Mesenchymal stem cell (in vitro differentiated cells and primary cell): ENCODE data around the gene ERICH6B.

ENCODE experiments used
- DNase-seq: peaks from one replicate; pipeline ENCODE4 v3.0.0-alpha.2; 2013
- H2AFZ ChIP-seq: one replicate; pipeline ENCODE4 v1.6.1; 2013; ENCODE audit warnings: low read depth, mild to moderate bottlenecking, control low read depth, inconsistent platforms, low read length, moderate library complexity
- H2AK5ac ChIP-seq: 2 replicates; pipeline ENCODE4 v1.6.1; 2013; ENCODE audit warnings: low read length, moderate library complexity, mild to moderate bottlenecking, inconsistent platforms; ENCODE audit not compliant: severe bottlenecking
- H2BK120ac ChIP-seq: one replicate; pipeline ENCODE4 v1.6.1; 2013; ENCODE audit warnings: low read depth, mild to moderate bottlenecking, inconsistent platforms, low read length, moderate library complexity
- H2BK12ac ChIP-seq, 2 experiments: one replicate each; pipeline ENCODE4 v1.6.1; 2013; ENCODE audit warnings: inconsistent platforms in 2 of 2, low read length in 2 of 2, mild to moderate bottlenecking in 2 of 2, moderate library complexity in 2 of 2, control low read depth in 1 of 2
- H2BK15ac ChIP-seq: one replicate; pipeline ENCODE4 v1.6.1; 2013; ENCODE audit warnings: mild to moderate bottlenecking, low read depth, inconsistent platforms; ENCODE audit not compliant: poor library complexity, severe bottlenecking
- H2BK5ac ChIP-seq: 2 replicates; pipeline ENCODE4 v1.6.1; 2013; ENCODE audit warnings: low read depth, mild to moderate bottlenecking, low read length, control low read depth, inconsistent platforms; ENCODE audit not compliant: poor library complexity, severe bottlenecking
- H3K14ac ChIP-seq, 2 experiments: one replicate each; pipeline ENCODE4 v1.6.1; 2013; ENCODE audit warnings: inconsistent platforms in 2 of 2, low read length in 2 of 2, control low read depth in 1 of 2, mild to moderate bottlenecking in 1 of 2, moderate library complexity in 1 of 2
- H3K18ac ChIP-seq, 2 experiments: one replicate each; pipeline ENCODE4 v1.6.1; 2013; ENCODE audit warnings: inconsistent platforms in 2 of 2, low read length in 2 of 2, control low read depth in 1 of 2, low read depth in 1 of 2, mild to moderate bottlenecking in 1 of 2
- H3K23ac ChIP-seq, 2 experiments: one replicate each; pipeline ENCODE4 v1.6.1; 2013; ENCODE audit warnings: inconsistent platforms in 2 of 2, low read length in 2 of 2, mild to moderate bottlenecking in 2 of 2, moderate library complexity in 2 of 2, control low read depth in 1 of 2
- H3K27ac ChIP-seq: 2 replicates; pipeline ENCODE4 v1.5.1; 2013; ENCODE audit warnings: mild to moderate bottlenecking, moderate library complexity, low read length, control low read depth, inconsistent platforms; ENCODE audit not compliant: poor library complexity, severe bottlenecking
- H3K27me3 ChIP-seq, 2 experiments: 2 replicates each; pipeline versions ENCODE4 v1.6.1 to v1.7.0; 2013; ENCODE audit warnings: low read length in 2 of 2, mild to moderate bottlenecking in 2 of 2, moderate library complexity in 2 of 2, control low read depth in 1 of 2, inconsistent platforms in 1 of 2; ENCODE audit not compliant: control insufficient read depth in 1 of 2, insufficient read depth in 1 of 2
- H3K36me3 ChIP-seq, 2 experiments: 2 replicates each; pipeline versions ENCODE4 v1.6.1 to v1.7.0; 2013; ENCODE audit warnings: low read length in 2 of 2, control low read depth in 1 of 2, inconsistent platforms in 1 of 2, low read depth in 1 of 2, mild to moderate bottlenecking in 1 of 2; ENCODE audit not compliant: insufficient read depth in 2 of 2, control insufficient read depth in 1 of 2
- H3K4ac ChIP-seq, 2 experiments: one replicate each; pipeline ENCODE4 v1.6.1; 2013; ENCODE audit warnings: inconsistent platforms in 2 of 2, low read length in 2 of 2, mild to moderate bottlenecking in 2 of 2, moderate library complexity in 2 of 2, control low read depth in 1 of 2, low read depth in 1 of 2
- H3K4me1 ChIP-seq: 2 replicates; pipeline ENCODE4 v1.6.1; 2013; ENCODE audit warnings: low read depth, low read length, control low read depth; ENCODE audit not compliant: control insufficient read depth, insufficient read depth
- H3K4me2 ChIP-seq: 2 replicates; pipeline ENCODE4 v1.6.1; 2013; ENCODE audit warnings: low read length, mild to moderate bottlenecking, inconsistent platforms; ENCODE audit not compliant: poor library complexity, severe bottlenecking
- H3K4me3 ChIP-seq, 2 experiments: 2 replicates each; pipeline versions ENCODE4 v1.5.1 to v1.7.0; 2013; ENCODE audit warnings: low read length in 2 of 2, mild to moderate bottlenecking in 2 of 2, control low read depth in 1 of 2, low read depth in 1 of 2; ENCODE audit not compliant: insufficient read depth in 1 of 2
- H3K79me1 ChIP-seq: replicated peaks from 2 replicates; pipeline ENCODE4 v1.6.1; 2013; ENCODE audit warnings: mild to moderate bottlenecking, control low read depth, low read length, inconsistent platforms; ENCODE audit not compliant: poor library complexity, severe bottlenecking
- H3K9ac ChIP-seq: 2 replicates; pipeline ENCODE4 v1.7.0; 2013; ENCODE audit warnings: mild to moderate bottlenecking, low read length, moderate library complexity
- H3K9me3 ChIP-seq: 2 replicates; pipeline ENCODE4 v1.7.0; 2013; ENCODE audit warnings: mild to moderate bottlenecking, low read length; ENCODE audit not compliant: control insufficient read depth
- H4K8ac ChIP-seq: one replicate; pipeline ENCODE4 v1.6.1; 2013; ENCODE audit warnings: inconsistent platforms, mild to moderate bottlenecking, low read length, moderate library complexity
- H4K91ac ChIP-seq: one replicate; pipeline ENCODE4 v1.6.1; 2013; ENCODE audit warnings: mild to moderate bottlenecking, low read length, inconsistent platforms
- WGBS: methylation state at CpG from one replicate; pipeline ENCODE4 v1.1.7; 2013; ENCODE audit warnings: mixed read lengths; 5-methylcytosine and 5-hydroxymethylcytosine counted together

Gene ERICH6B

GRCh38 chr13:45501175-45501526 lies 114.4 kb downstream of the ERICH6B start:
- Histone ChIP-seq H3K4me2 (peak overlapping the region; percentile 9), H2AFZ (no peak overlapping the region), H3K4ac (no peak overlapping the region), H3K27ac (peak overlapping the region; percentile 71), H2BK5ac (no peak overlapping the region), H3K4me3 (no peak overlapping the region), H3K36me3 (peaks cover 28 to 76% of the 10 kb centered on the region in 2 experiments), H3K4me1 (peaks cover 4% of the 10 kb centered on the region), H3K23ac (no peak overlapping the region), H3K79me1 (peaks cover 31% of the 10 kb centered on the region), H3K18ac (no peak overlapping the region), H3K14ac (no peak overlapping the region), H2BK12ac (no peak overlapping the region), H4K8ac (no peak overlapping the region), H4K91ac (no peak overlapping the region), H2BK15ac (no peak overlapping the region), H3K9me3 (no peaks in the 10 kb centered on the region), H2BK120ac (no peak overlapping the region), H2AK5ac (no peak overlapping the region), H3K27me3 (no peaks in the 10 kb centered on the region), H3K9ac (no peak overlapping the region)
- no peak for DNase-seq
- WGBS = no CpG with 5 or more reads among the region's 1 CpG

- Histone ChIP-seq H3K9ac (peak overlapping the region; percentile 71), H2BK12ac (no peak overlapping the region), H2AFZ (no peak overlapping the region), H3K14ac (no peak overlapping the region), H3K27me3 (no peaks in the 10 kb centered on the region), H2BK15ac (no peak overlapping the region), H2BK5ac (no peak overlapping the region), H4K8ac (no peak overlapping the region), H3K18ac (no peak overlapping the region), H4K91ac (no peak overlapping the region), H3K36me3 (peaks cover 26 to 76% of the 10 kb centered on the region in 2 experiments), H3K4me2 (peak overlapping the region; percentile 9), H3K4ac (no peak overlapping the region), H3K4me1 (peaks cover 4% of the 10 kb centered on the region), H3K79me1 (peaks cover 28% of the 10 kb centered on the region), H3K27ac (peak overlapping the region; percentile 71), H3K9me3 (no peaks in the 10 kb centered on the region), H2AK5ac (no peak overlapping the region), H3K23ac (no peak overlapping the region), H2BK120ac (no peak overlapping the region), H3K4me3 (no peak overlapping the region)
- WGBS = 7% methylated on average over 3 of the region's 4 CpGs
- peak; percentile 78 for DNase-seq
Observed at GRCh38 chr13:45500492-45501174, 114.9 kb downstream of the ERICH6B start.

GRCh38 chr13:45496942-45497341 lies 118.6 kb downstream of the ERICH6B start:
- H2AFZ ChIP-seq = no peak overlapping the region

GRCh38 chr13:45492538-45492937 lies 123.0 kb downstream of the ERICH6B start:
- no peak overlapping the region for H3K4me3 ChIP-seq
- H3K23ac ChIP-seq = no peak overlapping the region
- H2BK5ac ChIP-seq = no peak overlapping the region
- no peak overlapping the region for H2AFZ ChIP-seq
- no peak overlapping the region for H4K91ac ChIP-seq
- H3K9me3 ChIP-seq = no peaks in the 10 kb centered on the region
- H3K36me3 ChIP-seq = peaks cover 24 to 90% of the 10 kb centered on the region in 2 experiments
- no peak overlapping the region for H3K14ac ChIP-seq
- no peaks in the 10 kb centered on the region for H3K27me3 ChIP-seq
- peaks cover 7% of the 10 kb centered on the region for H3K79me1 ChIP-seq
- no peaks in the 10 kb centered on the region for H3K4me1 ChIP-seq
- H3K18ac ChIP-seq = no peak overlapping the region
- no peak overlapping the region for H3K4ac ChIP-seq
- peak overlapping the region; percentile 39 for H3K9ac ChIP-seq
- no peak overlapping the region for H3K4me2 ChIP-seq
- H2BK12ac ChIP-seq = no peak overlapping the region
- H2AK5ac ChIP-seq = no peak overlapping the region
- no peak overlapping the region for H4K8ac ChIP-seq
- DNase-seq = no peak
- H2BK120ac ChIP-seq = no peak overlapping the region
- H2BK15ac ChIP-seq = no peak overlapping the region
- no peak overlapping the region for H3K27ac ChIP-seq
- no CpG with 5 or more reads among the region's 1 CpG for WGBS

More at GRCh38 chr13:45496942-45497341, 118.6 kb downstream of the ERICH6B start:
- peaks cover 24 to 78% of the 10 kb centered on the region in 2 experiments for H3K36me3 ChIP-seq
- DNase-seq = no peak
- no peak overlapping the region for H3K14ac ChIP-seq
- 75% methylated on average over 4 of the region's 7 CpGs for WGBS
- no peak overlapping the region for H3K4ac ChIP-seq
- no peak overlapping the region for H3K23ac ChIP-seq
- H3K4me2 ChIP-seq = no peak overlapping the region
- H4K8ac ChIP-seq = no peak overlapping the region
- no peak overlapping the region for H3K27ac ChIP-seq
- H3K4me1 ChIP-seq = peaks cover 4% of the 10 kb centered on the region
- H3K9ac ChIP-seq = no peak overlapping the region
- H3K4me3 ChIP-seq = no peak overlapping the region
- no peak overlapping the region for H2AK5ac ChIP-seq
- no peak overlapping the region for H2BK12ac ChIP-seq
- no peaks in the 10 kb centered on the region for H3K9me3 ChIP-seq
- H2BK15ac ChIP-seq = no peak overlapping the region
- H4K91ac ChIP-seq = no peak overlapping the region
- H2BK5ac ChIP-seq = no peak overlapping the region
- no peak overlapping the region for H2BK120ac ChIP-seq
- no peaks in the 10 kb centered on the region for H3K27me3 ChIP-seq
- H3K18ac ChIP-seq = no peak overlapping the region
- peaks cover 12% of the 10 kb centered on the region for H3K79me1 ChIP-seq
